Right cardiac atrium (tissue), 5 donors: ENCODE measurements around the gene REELD1. TPM values are rescaled to one million over a fixed set of nuclear protein-coding genes. Genes with fewer than 3 reads are reported as not detected.

ENCODE experiments used
- ATAC-seq, 2 donors: fragments of 200-7000 bp; cut with Tn5 transposase; one replicate each; pipeline versions ENCODE4 v1.8.0 to v1.9.1; 2020; ENCODE audit warnings: moderate library complexity in 2 of 2, mild to moderate bottlenecking in 1 of 2
- DNase-seq, 3 donors: peaks; one replicate each; pipeline ENCODE4 v3.0.0-alpha.2; 2020
- H3K27ac ChIP-seq: one replicate; pipeline ENCODE4 v1.5.1; 2013; ENCODE audit warnings: mild to moderate bottlenecking, low read length, control low read depth, moderate library complexity
- H3K27me3 ChIP-seq: one replicate; pipeline ENCODE4 v1.6.1; 2013; ENCODE audit not compliant: control insufficient read depth, insufficient read depth
- H3K4me1 ChIP-seq: one replicate; pipeline ENCODE4 v1.6.1; 2013; ENCODE audit warnings: low read length; ENCODE audit not compliant: control insufficient read depth, insufficient read depth
- H3K4me3 ChIP-seq: one replicate; pipeline ENCODE4 v1.5.1; 2013; ENCODE audit warnings: low read length, control low read depth
- H3K9me3 ChIP-seq: one replicate; pipeline ENCODE4 v1.6.1; 2013; ENCODE audit warnings: low read length; ENCODE audit not compliant: control insufficient read depth
- WGBS: extraction: QIAGEN DNeasy Blood & Tissue Kit; methylation state at CpG from one replicate; pipeline ENCODE4 v1.1.7; 2013; 5-methylcytosine and 5-hydroxymethylcytosine counted together
- intact Hi-C, 4 donors: fragments of 100-400 bp; cut with DNase I; formaldehyde crosslinking; loops; one replicate each; pipeline versions ENCODE4 v1.11.0 to v1.14.0; 2022 to 2023
- polyA plus RNA-seq: library from polyadenylated mRNA; stranded (reverse); fragments of 200-250 nt; gene quantifications from one replicate; pipeline ENCODE4 v1.2.3, GENCODE V29; 2013
- total RNA-seq, 4 donors: library from RNA; stranded (reverse); fragmentation: NEBNext Ultra II Directional; extraction: Animal tissue kit (Norgen Biotek cat#: 25700); gene quantifications; one replicate each; pipeline ENCODE4 v1.2.1, GENCODE V29; 2021
- donor health status: healthy with polysubstance abuse.
- donor health status: DM: no; HTN: yes; CAD: no.
- donor health status: DM: no; HTN: no; CAD: no.
- donor health status: DM: no; HTN: yes; CAD: no; lungs with severe emphysema.
- donor health status: DM: yes; HTN: yes; CAD: no.

REELD1 gene
- total and polyA plus RNA-seq, 5 donors, result 0.17 to 0.18 TPM; not detected in 3

GRCh38 chr4:146224326-146224966 is 10.1 kb downstream of the REELD1 start:
- ATAC-seq (peak; percentile 58 to 74), DNase-seq (peak in 1 of 3 donors; percentile 68)
- WGBS, result 24% methylated on average over 8 of the region's 8 CpGs
- Histone ChIP-seq H3K4me3 (no peak overlapping the region), H3K27me3 (no peaks in the 10 kb centered on the region), H3K9me3 (no peaks in the 10 kb centered on the region), H3K4me1 (no peaks in the 10 kb centered on the region), H3K27ac (peak overlapping the region; percentile 61)
- intact Hi-C loops, result no loop called here

GRCh38 chr4:146229406-146229805 is 15.1 kb downstream of the REELD1 start:
- DNase-seq (no peak), ATAC-seq (no peak)
- intact Hi-C loops, result no loop called here
- Histone ChIP-seq H3K9me3 (no peaks in the 10 kb centered on the region), H3K27ac (no peak overlapping the region), H3K4me3 (no peak overlapping the region), H3K27me3 (no peaks in the 10 kb centered on the region), H3K4me1 (no peaks in the 10 kb centered on the region)

GRCh38 chr4:146232131-146232722 is 17.9 kb downstream of the REELD1 start:
- 86% methylated on average over 1 of the region's 1 CpG for WGBS
- peaks cover 2% of the 10 kb centered on the region for H3K4me1 ChIP-seq
- DNase-seq (no peak), ATAC-seq (no peak)
- no peak overlapping the region for H3K27ac ChIP-seq
- no peak overlapping the region for H3K4me3 ChIP-seq
- intact Hi-C loops, result no loop called here
- no peaks in the 10 kb centered on the region for H3K27me3 ChIP-seq
- H3K9me3 ChIP-seq, result no peaks in the 10 kb centered on the region

GRCh38 chr4:146235654-146236177 is 21.4 kb downstream of the REELD1 start:
- H3K4me1 ChIP-seq, result peaks cover 2% of the 10 kb centered on the region
- H3K4me3 ChIP-seq, result no peak overlapping the region
- DNase-seq (no peak), ATAC-seq (peak; percentile 48 to 54)
- H3K27ac ChIP-seq, result peak overlapping the region; percentile 54
- H3K9me3 ChIP-seq, result no peaks in the 10 kb centered on the region
- intact Hi-C loops, result no loop called here
- 53% methylated on average over 8 of the region's 8 CpGs for WGBS
- H3K27me3 ChIP-seq, result no peaks in the 10 kb centered on the region

GRCh38 chr4:146236216-146236615 is 21.9 kb downstream of the REELD1 start:
- intact Hi-C loops, result no loop called here
- WGBS, result 81% methylated on average over 5 of the region's 5 CpGs
- Histone ChIP-seq H3K4me3 (no peak overlapping the region), H3K27me3 (no peaks in the 10 kb centered on the region), H3K9me3 (no peaks in the 10 kb centered on the region), H3K4me1 (peaks cover 2% of the 10 kb centered on the region), H3K27ac (no peak overlapping the region)
- no peak for ATAC-seq
- no peak for DNase-seq

GRCh38 chr4:146237092-146237491 is 22.8 kb downstream of the REELD1 start:
- H3K9me3 ChIP-seq, result no peaks in the 10 kb centered on the region
- ATAC-seq (no peak), DNase-seq (no peak)
- H3K4me1 ChIP-seq, result peaks cover 2% of the 10 kb centered on the region
- H3K4me3 ChIP-seq, result no peak overlapping the region
- H3K27ac ChIP-seq, result no peak overlapping the region
- H3K27me3 ChIP-seq, result no peaks in the 10 kb centered on the region
- 88% methylated on average over 6 of the region's 6 CpGs for WGBS
- intact Hi-C loops, result no loop called here

- Histone ChIP-seq H3K27ac (no peak overlapping the region), H3K9me3 (no peaks in the 10 kb centered on the region), H3K4me3 (no peak overlapping the region), H3K27me3 (no peaks in the 10 kb centered on the region), H3K4me1 (peaks cover 2% of the 10 kb centered on the region)
- DNase-seq, result no peak
- no peak for ATAC-seq
- WGBS, result 79% methylated on average over 3 of the region's 3 CpGs
- intact Hi-C loops, result no loop called here
Measured at GRCh38 chr4:146238107-146238506, 23.8 kb downstream of the REELD1 start.

- Histone ChIP-seq H3K27me3 (no peaks in the 10 kb centered on the region), H3K27ac (peak overlapping the region; percentile 37), H3K4me1 (peaks cover 12% of the 10 kb centered on the region), H3K4me3 (no peak overlapping the region), H3K9me3 (no peaks in the 10 kb centered on the region)
- DNase-seq (peak; percentile 47 to 75 (median 68)), ATAC-seq (peak in 1 of 2 donors; percentile 52)
- intact Hi-C loops, result no loop called here
- 54% methylated on average over 24 of the region's 24 CpGs for WGBS
Measured at GRCh38 chr4:146243141-146243882, 29.0 kb downstream of the REELD1 start.

GRCh38 chr4:146243883-146244277 is 29.5 kb downstream of the REELD1 start:
- intact Hi-C loops, result no loop called here
- DNase-seq, result no peak

GRCh38 chr4:146244496-146244895 is 30.2 kb downstream of the REELD1 start:
- ATAC-seq (no peak), DNase-seq (no peak)
- Histone ChIP-seq H3K27ac (peak overlapping the region; percentile 85), H3K27me3 (no peaks in the 10 kb centered on the region), H3K4me1 (peaks cover 12% of the 10 kb centered on the region), H3K4me3 (no peak overlapping the region), H3K9me3 (no peaks in the 10 kb centered on the region)
- WGBS, result 85% methylated on average over 9 of the region's 9 CpGs
- intact Hi-C loops, result no loop called here

More at GRCh38 chr4:146243883-146244277, 29.5 kb downstream of the REELD1 start:
- H3K4me3 ChIP-seq, result no peak overlapping the region
- peak overlapping the region; percentile 37 for H3K27ac ChIP-seq
- H3K9me3 ChIP-seq, result no peaks in the 10 kb centered on the region
- ATAC-seq, result no peak
- 82% methylated on average over 17 of the region's 17 CpGs for WGBS
- peaks cover 12% of the 10 kb centered on the region for H3K4me1 ChIP-seq
- no peaks in the 10 kb centered on the region for H3K27me3 ChIP-seq

GRCh38 chr4:146245246-146245645 is 30.9 kb downstream of the REELD1 start:
- no peak overlapping the region for H3K4me3 ChIP-seq
- H3K4me1 ChIP-seq, result peaks cover 12% of the 10 kb centered on the region
- DNase-seq (peak in 2 of 3 donors; percentile 46 to 76), ATAC-seq (peak; percentile 1 to 2)
- WGBS, result 48% methylated on average over 3 of the region's 3 CpGs
- intact Hi-C loops, result no loop called here
- H3K27ac ChIP-seq, result peak overlapping the region; percentile 85
- H3K9me3 ChIP-seq, result no peaks in the 10 kb centered on the region
- no peaks in the 10 kb centered on the region for H3K27me3 ChIP-seq
